Ovary (tissue), 9 donors: ENCODE measurements around the gene KIF13A. TPM values are rescaled to one million over a fixed set of nuclear protein-coding genes. Genes with fewer than 3 reads are reported as not detected.
"Not testable (repeated sequence)": the region's sequence is repeated elsewhere in the genome, so short reads cannot be mapped to it uniquely, and the experiment has no call there.

ENCODE experiments used
- DNase-seq, 5 donors: peaks; one replicate each; pipeline ENCODE4 v3.0.0-alpha.2; 2019 to 2020
- H3K27ac ChIP-seq, 2 donors: fragments of 200-600 bp; one replicate each; pipeline versions ENCODE4 v1.5.1 to v1.8.0; 2019 to 2022
- H3K27me3 ChIP-seq: fragments of 200-600 bp; one replicate; pipeline ENCODE4 v1.8.0; 2022
- H3K36me3 ChIP-seq: fragments of 200-600 bp; sonication (generic); one replicate; pipeline ENCODE4 v1.5.1; 2019
- H3K4me1 ChIP-seq: one replicate; pipeline ENCODE4 v1.8.1; 2013; ENCODE audit warnings: mild to moderate bottlenecking, moderate library complexity; ENCODE audit not compliant: insufficient read depth
- H3K4me3 ChIP-seq: fragments of 200-600 bp; sonication (generic); one replicate; pipeline ENCODE4 v1.5.1; 2017
- H3K9me3 ChIP-seq, 2 donors: fragments of 200-600 bp in 1 of 2; sonication (generic) in 1 of 2; one replicate each; pipeline versions ENCODE4 v1.5.1 to v1.8.1; 2013 to 2019; ENCODE audit warnings: mild to moderate bottlenecking in 1 of 2, moderate library complexity in 1 of 2
- CTCF ChIP-seq, 3 donors: fragments of 450-650 bp in 2 of 3; fragments of 200-600 bp in 1 of 3; IDR thresholded peaks; one replicate each; pipeline versions ENCODE4 v1.5.1 to v1.8.0; 2016 to 2022; ENCODE audit warnings: antibody characterized with exemption in 3 of 3, mild to moderate bottlenecking in 1 of 3
- EP300 ChIP-seq: sonication (generic); formaldehyde crosslinking; IDR thresholded peaks from one replicate; pipeline ENCODE4 v1.6.1; 2017; ENCODE audit warnings: antibody characterized with exemption
- POLR2A ChIP-seq: fragments of 450-650 bp; IDR thresholded peaks from one replicate; pipeline ENCODE4 v1.6.1; 2017; ENCODE audit warnings: antibody characterized with exemption, mild to moderate bottlenecking, moderate library complexity
- WGBS, 3 donors: extraction: QIAGEN DNeasy Blood & Tissue Kit in 1 of 3; methylation state at CpG; one replicate each; pipeline versions ENCODE4 v1.1.5 to v1.1.7; 2013 to 2017; 5-methylcytosine and 5-hydroxymethylcytosine counted together
- intact Hi-C, 4 donors: fragments of 100-400 bp; cut with DNase I; formaldehyde crosslinking; loops; one replicate each; pipeline versions ENCODE4 v1.11.0 to v1.15.1; 2022 to 2023
- polyA plus RNA-seq, 2 donors: library from polyadenylated mRNA; stranded (reverse); fragments of 200-250 nt in 1 of 2; fragments of 350-450 nt in 1 of 2; fragmentation: Illumina TruSeq in 1 of 2; extraction: RNeasy Lipid Tissue Mini Kit (QIAGEN cat#74804) in 1 of 2; gene quantifications; one replicate each; pipeline ENCODE4 v1.2.3, GENCODE V29; 2013 to 2014
- total RNA-seq, 7 donors: library from RNA; depleted of rRNA in 2 of 7; stranded (reverse); fragments of >200 nt in 2 of 7; fragmentation: NEBNext Ultra II Directional in 3 of 7; extraction: Animal tissue kit (Norgen Biotek cat#: 25700) in 3 of 7; gene quantifications; one replicate each; pipeline versions ENCODE4 v1.1.0 to v1.2.4, GENCODE V29; 2016 to 2023
- donor health status: DM: no; HTN: no; CAD: no; lungs with moderate emphysema.
- donor health status: DM: no; HTN: no; CAD: no.
- donor health status: Bipolar disorder and iron deficiency.
- donor health status: DM: yes; HTN: yes; CAD: no.
- donor health status: DM: no; HTN: no; CAD: no.
- donor health status: DM: yes; HTN: yes; CAD: no.

The KIF13A gene
- total and polyA plus RNA-seq, 9 donors: 18.4 to 44.4 (median 38.0) TPM

- DNase-seq: no peak
- intact Hi-C loops: no loop called here
These were observed 137.2 kb downstream of the KIF13A start for GRCh38 chr6:17850281-17850680.

GRCh38 chr6:17847203-17847760 is 140.2 kb downstream of the KIF13A start:
- TF ChIP-seq POLR2A: no peak

More at GRCh38 chr6:17850281-17850680, 137.2 kb downstream of the KIF13A start:
- H3K36me3 ChIP-seq: no peaks in the 10 kb centered on the region
- no peak overlapping the region for H3K4me3 ChIP-seq
- no peak overlapping the region for H3K27ac ChIP-seq
- H3K4me1 ChIP-seq: no peaks in the 10 kb centered on the region
- no peak for TF ChIP-seq CTCF (IDR thresholded peaks at IDR 0.05)
- no peak for TF ChIP-seq EP300
- no peak for TF ChIP-seq POLR2A
- no peaks in the 10 kb centered on the region for H3K9me3 ChIP-seq
- 95 to 97% (median 97%) methylated on average over 5 of the region's 5 CpGs for WGBS, 3 donors
- no peaks in the 10 kb centered on the region for H3K27me3 ChIP-seq

GRCh38 chr6:17846762-17847161 is 140.7 kb downstream of the KIF13A start:
- 93 to 98% (median 98%) methylated on average over 4 of the region's 4 CpGs for WGBS, 3 donors
- no peaks in the 10 kb centered on the region for H3K27me3 ChIP-seq
- no peak for DNase-seq
- intact Hi-C loops: no loop called here
- H3K4me1 ChIP-seq: no peaks in the 10 kb centered on the region
- H3K4me3 ChIP-seq: no peak overlapping the region
- no peaks in the 10 kb centered on the region for H3K36me3 ChIP-seq
- H3K9me3 ChIP-seq: no peaks in the 10 kb centered on the region
- no peak overlapping the region for H3K27ac ChIP-seq
- no peak for TF ChIP-seq POLR2A
- no peak for TF ChIP-seq EP300
- TF ChIP-seq CTCF (IDR thresholded peaks at IDR 0.05): no peak

More at GRCh38 chr6:17847203-17847760, 140.2 kb downstream of the KIF13A start:
- Histone ChIP-seq H3K9me3 (no peaks in the 10 kb centered on the region), H3K27ac (no peak overlapping the region), H3K4me3 (no peak overlapping the region), H3K4me1 (no peaks in the 10 kb centered on the region), H3K27me3 (no peaks in the 10 kb centered on the region), H3K36me3 (no peaks in the 10 kb centered on the region)
- 91 to 92% (median 92%) methylated on average over 4 of the region's 4 CpGs for WGBS, 3 donors
- no peak for DNase-seq
- intact Hi-C loops: no loop called here

GRCh38 chr6:17845598-17845997 is 141.8 kb downstream of the KIF13A start:
- 76 to 85% (median 81%) methylated on average over 4 of the region's 4 CpGs for WGBS, 3 donors
- Histone ChIP-seq H3K9me3 (no peaks in the 10 kb centered on the region), H3K36me3 (no peaks in the 10 kb centered on the region), H3K4me1 (no peaks in the 10 kb centered on the region), H3K27me3 (no peaks in the 10 kb centered on the region), H3K4me3 (no peak overlapping the region), H3K27ac (no peak overlapping the region)
- intact Hi-C loops: no loop called here
- TF ChIP-seq CTCF (IDR thresholded peaks at IDR 0.05): no peak
- no peak for TF ChIP-seq POLR2A
- TF ChIP-seq EP300: no peak
- DNase-seq: no peak

- H3K9me3 ChIP-seq, H3K27ac ChIP-seq, H3K4me1 ChIP-seq, intact Hi-C loops, H3K4me3 ChIP-seq, H3K36me3 ChIP-seq, H3K27me3 ChIP-seq, DNase-seq: not testable (repeated sequence)
- WGBS, 3 donors: 89 to 95% (median 93%) methylated on average over 7 of the region's 7 CpGs
These were observed 142.5 kb downstream of the KIF13A start for GRCh38 chr6:17844967-17845366.
